Liver (tissue), 9 donors: ENCODE measurements around the gene CFI. TPM values are rescaled to one million over a fixed set of nuclear protein-coding genes. Genes with fewer than 3 reads are reported as not detected.

Experiments used
- DNase-seq: peaks from one replicate; pipeline ENCODE4 v3.0.0-alpha.2; 2017; ENCODE audit warnings: low spot score
- H3K27ac ChIP-seq, 2 donors: one replicate each; pipeline ENCODE4 v1.7.0; 2013; ENCODE audit warnings: inconsistent platforms in 2 of 2, low read length in 2 of 2, control low read depth in 1 of 2, low read depth in 1 of 2, mild to moderate bottlenecking in 1 of 2
- H3K27me3 ChIP-seq, 4 donors: one replicate each; pipeline versions ENCODE4 v1.6.1 to v1.7.0; 2013; ENCODE audit warnings: low read length in 3 of 4, inconsistent platforms in 1 of 4, mild to moderate bottlenecking in 1 of 4, moderate library complexity in 1 of 4; ENCODE audit not compliant: control insufficient read depth in 4 of 4, insufficient read depth in 4 of 4
- H3K36me3 ChIP-seq, 4 donors: one replicate each; pipeline versions ENCODE4 v1.6.1 to v1.7.0; 2013; ENCODE audit warnings: low read length in 3 of 4, mild to moderate bottlenecking in 3 of 4, low read depth in 1 of 4, moderate library complexity in 1 of 4; ENCODE audit not compliant: control insufficient read depth in 4 of 4, insufficient read depth in 3 of 4
- H3K4me1 ChIP-seq, 4 donors: one replicate each; pipeline versions ENCODE4 v1.6.1 to v1.7.0; 2013; ENCODE audit warnings: low read length in 3 of 4, mild to moderate bottlenecking in 3 of 4, moderate library complexity in 1 of 4; ENCODE audit not compliant: control insufficient read depth in 4 of 4, insufficient read depth in 4 of 4
- H3K4me3 ChIP-seq, 3 donors: one replicate each; pipeline versions ENCODE4 v1.6.1 to v1.7.0; 2013; ENCODE audit warnings: low read length in 3 of 3, control low read depth in 1 of 3, low read depth in 1 of 3, mild to moderate bottlenecking in 1 of 3
- H3K9ac ChIP-seq, 2 donors: one replicate each; pipeline ENCODE4 v1.7.0; 2013; ENCODE audit warnings: low read length in 2 of 2, mild to moderate bottlenecking in 2 of 2, moderate library complexity in 2 of 2, control low read depth in 1 of 2, low read depth in 1 of 2
- H3K9me3 ChIP-seq, 4 donors: one replicate each; pipeline versions ENCODE4 v1.6.1 to v1.7.0; 2013; ENCODE audit warnings: low read length in 3 of 4; ENCODE audit not compliant: control insufficient read depth in 4 of 4
- JUND ChIP-seq, 2 donors: IDR thresholded peaks; 2 replicates each; pipeline ENCODE4 v1.6.1; 2016; ENCODE audit warnings: antibody characterized with exemption in 2 of 2
- RAD21 ChIP-seq, 2 donors: IDR thresholded peaks; 2 replicates each; pipeline ENCODE4 v1.6.1; 2016; ENCODE audit warnings: antibody characterized with exemption in 2 of 2, mild to moderate bottlenecking in 2 of 2
- RXRA ChIP-seq, 2 donors: IDR thresholded peaks; 2 replicates each; pipeline ENCODE4 v1.6.1; 2017 to 2018; ENCODE audit warnings: antibody characterized with exemption in 2 of 2, mild to moderate bottlenecking in 1 of 2
- SP1 ChIP-seq: IDR thresholded peaks from 2 replicates; pipeline ENCODE4 v1.6.1; 2018; ENCODE audit warnings: antibody characterized with exemption, mild to moderate bottlenecking
- TAF1 ChIP-seq: conservative IDR thresholded peaks from 2 replicates; pipeline ENCODE4 v1.6.1; 2016; ENCODE audit warnings: antibody characterized with exemption, mild to moderate bottlenecking
- YY1 ChIP-seq: IDR thresholded peaks from 2 replicates; pipeline ENCODE4 v1.6.1; 2016; ENCODE audit warnings: antibody characterized with exemption, mild to moderate bottlenecking
- WGBS: extraction: QIAGEN DNeasy Blood & Tissue Kit; methylation state at CpG from one replicate; pipeline ENCODE4 v1.1.7; 2013; 5-methylcytosine and 5-hydroxymethylcytosine counted together
- polyA plus RNA-seq, 2 donors: library from polyadenylated mRNA; stranded (reverse) in 1 of 2; unstranded in 1 of 2; fragments of 200-250 nt in 1 of 2; fragments of >200 nt in 1 of 2; fragmentation: Nextera tagmentation in 1 of 2; extraction: Ambion mirVana in 1 of 2; gene quantifications; one replicate each; pipeline versions ENCODE4 v1.2.1 to v1.2.3, GENCODE V29; 2013 to 2015
- total RNA-seq, 2 donors: library from RNA; depleted of rRNA; stranded (reverse); fragments of >200 nt; gene quantifications; one replicate each; pipeline ENCODE4 v1.2.3, GENCODE V29; 2014
- TF ChIP-seq, protein P1 (sequence below): IDR thresholded peaks from 2 replicates; pipeline ENCODE4 v1.6.1; 2016; ENCODE audit warnings: antibody characterized with exemption, mild to moderate bottlenecking
- donor health status: healthy.
- donor health status: healthy.
- donor health status: healthy.
- donor health status: healthy.
- donor health status: healthy.

The CFI gene
- total and polyA plus RNA-seq, 4 donors, result 232 to 598 (median 500) TPM

- peaks cover 2 to 25% (median 13%) of the 10 kb centered on the region in 4 donors for H3K4me1 ChIP-seq
- DNase-seq, result peak; percentile 81
- no peaks in the 10 kb centered on the region for H3K9me3 ChIP-seq
- H3K9ac ChIP-seq, result peak within 1 kb of the TSS; percentile 64 to 81
- peak within 1 kb of the TSS; percentile 72 to 98 (median 76) for H3K4me3 ChIP-seq
- WGBS, result 1% methylated on average over 83 of the region's 83 CpGs
- H3K27ac ChIP-seq, result peak within 1 kb of the TSS; percentile 90 to 91
- peaks cover 0 to 4% (median 0%) of the 10 kb centered on the region in 4 donors for H3K36me3 ChIP-seq
- no peaks in the 10 kb centered on the region for H3K27me3 ChIP-seq
- peak; percentile 32 for TF ChIP-seq YY1
- no peak for TF ChIP-seq JUND (IDR thresholded peaks at IDR 0.05)
- no peak for TF ChIP-seq RXRA (IDR thresholded peaks at IDR 0.05)
- TF ChIP-seq, protein P1, sequence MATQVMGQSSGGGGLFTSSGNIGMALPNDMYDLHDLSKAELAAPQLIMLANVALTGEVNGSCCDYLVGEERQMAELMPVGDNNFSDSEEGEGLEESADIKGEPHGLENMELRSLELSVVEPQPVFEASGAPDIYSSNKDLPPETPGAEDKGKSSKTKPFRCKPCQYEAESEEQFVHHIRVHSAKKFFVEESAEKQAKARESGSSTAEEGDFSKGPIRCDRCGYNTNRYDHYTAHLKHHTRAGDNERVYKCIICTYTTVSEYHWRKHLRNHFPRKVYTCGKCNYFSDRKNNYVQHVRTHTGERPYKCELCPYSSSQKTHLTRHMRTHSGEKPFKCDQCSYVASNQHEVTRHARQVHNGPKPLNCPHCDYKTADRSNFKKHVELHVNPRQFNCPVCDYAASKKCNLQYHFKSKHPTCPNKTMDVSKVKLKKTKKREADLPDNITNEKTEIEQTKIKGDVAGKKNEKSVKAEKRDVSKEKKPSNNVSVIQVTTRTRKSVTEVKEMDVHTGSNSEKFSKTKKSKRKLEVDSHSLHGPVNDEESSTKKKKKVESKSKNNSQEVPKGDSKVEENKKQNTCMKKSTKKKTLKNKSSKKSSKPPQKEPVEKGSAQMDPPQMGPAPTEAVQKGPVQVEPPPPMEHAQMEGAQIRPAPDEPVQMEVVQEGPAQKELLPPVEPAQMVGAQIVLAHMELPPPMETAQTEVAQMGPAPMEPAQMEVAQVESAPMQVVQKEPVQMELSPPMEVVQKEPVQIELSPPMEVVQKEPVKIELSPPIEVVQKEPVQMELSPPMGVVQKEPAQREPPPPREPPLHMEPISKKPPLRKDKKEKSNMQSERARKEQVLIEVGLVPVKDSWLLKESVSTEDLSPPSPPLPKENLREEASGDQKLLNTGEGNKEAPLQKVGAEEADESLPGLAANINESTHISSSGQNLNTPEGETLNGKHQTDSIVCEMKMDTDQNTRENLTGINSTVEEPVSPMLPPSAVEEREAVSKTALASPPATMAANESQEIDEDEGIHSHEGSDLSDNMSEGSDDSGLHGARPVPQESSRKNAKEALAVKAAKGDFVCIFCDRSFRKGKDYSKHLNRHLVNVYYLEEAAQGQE, result peak; percentile 12
- TF ChIP-seq SP1, result peak; percentile 6
These were observed 71.8 kb downstream of the CFI start, which contains the start of gene PLA2G12A for GRCh38 chr4:109729718-109730618. PLA2G12A (minus strand) TSS chr4:109730070; CDS start chr4:109729809, 261 bp downstream.

DNA sequence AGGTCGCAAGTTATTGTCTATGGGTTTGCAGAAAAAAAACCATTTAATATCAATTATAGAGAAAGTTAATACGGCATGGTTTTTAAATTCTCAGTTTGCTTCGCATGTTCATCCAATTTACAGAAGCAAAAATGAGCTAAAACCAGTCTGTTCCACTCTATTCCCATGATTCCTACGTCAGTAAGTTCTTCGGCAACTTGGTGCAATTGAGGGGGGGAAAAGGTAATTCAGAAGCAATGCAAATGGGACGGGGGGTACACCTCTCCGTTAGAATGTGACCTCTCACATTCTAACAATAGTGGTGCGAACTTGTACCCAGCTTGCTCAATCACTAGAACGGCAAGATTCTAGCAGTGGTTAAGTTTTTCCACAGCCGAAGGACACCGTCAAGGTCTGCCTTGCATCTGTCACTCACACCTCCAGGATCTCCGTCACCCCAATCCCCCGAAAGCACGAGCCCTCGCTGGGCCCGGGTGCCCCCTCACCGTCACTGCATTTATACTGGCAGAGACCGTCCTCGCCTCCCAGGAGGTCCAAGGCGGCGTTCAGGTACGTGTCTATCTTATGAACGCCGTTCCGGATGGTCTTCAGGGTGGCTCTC lies 72.6 kb downstream of the CFI start:
- no peak for DNase-seq
- Histone ChIP-seq H3K9me3 (no peaks in the 10 kb centered on the region), H3K4me1 (peaks cover 2 to 23% (median 13%) of the 10 kb centered on the region in 4 donors), H3K36me3 (peaks cover 0 to 4% (median 0%) of the 10 kb centered on the region in 4 donors), H3K27me3 (no peaks in the 10 kb centered on the region), H3K9ac (peak overlapping the region; percentile 40 to 81), H3K4me3 (peak overlapping the region; percentile 71 to 98 (median 72)), H3K27ac (peak overlapping the region; percentile 90 to 91)
- TF ChIP-seq SP1 (no peak), TAF1 (no peak), RAD21 (IDR thresholded peaks at IDR 0.05) (no peak), YY1 (peak; percentile 0)
- TF ChIP-seq, protein P1, result no peak
- WGBS, result under 1% methylated on average over 25 of the region's 25 CpGs
